GM21367 (cell line): Measurements from ENCODE around the gene BCAR3.
"Not testable (repeated sequence)": the region's sequence is repeated elsewhere in the genome, so short reads cannot be mapped to it uniquely, and the experiment has no call there.

ENCODE experiments used
- ATAC-seq: cut with Tn5 transposase; IDR thresholded peaks from one replicate; pipeline ENCODE4 v1.9.1; 2021; ENCODE audit not compliant: unreplicated experiment

The BCAR3 gene

GRCh38 chr1:93598861-93599439 is 82.7 kb downstream of the BCAR3 start:
- no peak for ATAC-seq

DNA sequence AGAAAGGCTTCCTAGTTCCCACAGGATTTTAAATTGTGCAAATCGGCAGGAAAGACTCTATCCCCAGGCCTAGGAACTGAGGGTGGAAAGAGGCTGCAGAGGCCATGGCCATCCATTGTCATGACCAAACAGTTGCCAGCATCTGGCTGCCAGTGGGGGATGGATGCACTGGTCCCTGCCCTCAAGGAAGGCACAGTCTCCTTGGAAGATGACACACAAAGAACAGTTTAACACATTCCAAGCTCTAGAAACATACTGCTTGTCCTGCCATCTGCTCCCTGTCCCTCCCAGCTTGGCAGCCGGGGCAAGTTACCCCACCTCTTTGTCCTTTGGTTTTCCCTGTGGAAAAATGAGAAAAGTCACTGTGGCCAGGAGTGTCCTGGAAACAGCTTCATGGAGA is 83.2 kb downstream of the BCAR3 start:
- ATAC-seq = no peak

- ATAC-seq = no peak
These were observed 83.9 kb downstream of the BCAR3 start for GRCh38 chr1:93597709-93598108.

GRCh38 chr1:93596329-93597089 is 85.1 kb downstream of the BCAR3 start:
- no peak for ATAC-seq

DNA sequence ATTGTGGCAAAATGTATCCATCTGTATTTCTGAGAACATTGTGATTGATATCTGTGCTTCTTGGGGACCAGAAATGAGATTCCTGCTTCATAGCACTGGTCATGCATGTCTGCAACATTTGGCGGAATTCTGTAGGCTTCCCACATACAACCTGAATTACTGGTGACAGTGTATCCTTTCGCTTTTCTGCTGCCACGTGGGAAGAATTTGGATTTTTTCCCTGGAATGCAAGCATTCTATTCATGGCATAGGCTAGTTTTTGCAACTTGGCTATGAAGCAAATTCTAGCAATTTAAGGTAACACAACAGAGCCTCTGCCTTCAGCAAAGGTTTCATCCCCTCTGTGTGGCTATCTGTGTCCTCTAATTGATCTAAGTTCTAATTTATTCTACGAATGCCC is 85.9 kb downstream of the BCAR3 start:
- ATAC-seq = no peak

DNA sequence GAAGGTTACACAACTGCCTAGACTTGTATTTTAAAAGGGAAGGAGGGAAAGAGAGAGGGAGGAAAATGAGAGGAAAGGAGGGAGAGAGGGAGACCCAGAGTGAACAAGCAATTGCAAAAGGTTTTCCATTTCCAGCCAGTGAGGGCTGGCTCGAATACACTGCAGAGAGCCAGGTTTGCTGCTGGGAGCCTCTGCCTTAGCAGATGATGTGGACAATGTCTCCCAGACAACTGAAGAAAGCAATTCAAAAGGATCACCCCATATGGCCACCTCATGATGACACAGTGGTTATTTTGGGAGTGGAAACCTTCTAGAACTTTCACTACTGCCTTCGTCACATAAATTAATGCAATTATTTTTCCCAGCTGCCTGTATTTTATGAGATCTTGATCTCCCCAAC is 86.4 kb downstream of the BCAR3 start:
- ATAC-seq = no peak

GRCh38 chr1:93594603-93594880 is 87.1 kb downstream of the BCAR3 start:
- ATAC-seq = no peak

GRCh38 chr1:93593854-93594602 is 87.6 kb downstream of the BCAR3 start:
- no peak for ATAC-seq

DNA sequence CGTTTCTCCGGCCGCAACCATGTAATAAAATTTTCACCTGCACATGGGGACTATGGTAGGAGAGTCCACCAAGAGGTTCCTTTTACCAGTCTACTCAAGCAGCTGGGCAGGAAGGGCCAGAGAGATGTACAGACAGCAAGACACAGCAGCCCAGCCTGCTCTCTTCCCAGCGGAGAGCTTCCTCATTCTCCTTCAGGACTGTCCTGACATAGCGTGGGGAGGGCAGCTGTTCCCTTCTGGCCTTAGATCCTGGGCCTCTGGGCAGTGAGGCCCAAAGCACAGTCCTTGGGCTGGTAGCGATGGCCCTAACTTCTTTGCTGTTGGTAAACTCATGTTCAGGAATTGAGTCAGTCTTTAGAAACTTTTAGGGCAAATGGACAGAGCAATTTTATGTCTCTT is 89.1 kb downstream of the BCAR3 start:
- no peak for ATAC-seq

DNA sequence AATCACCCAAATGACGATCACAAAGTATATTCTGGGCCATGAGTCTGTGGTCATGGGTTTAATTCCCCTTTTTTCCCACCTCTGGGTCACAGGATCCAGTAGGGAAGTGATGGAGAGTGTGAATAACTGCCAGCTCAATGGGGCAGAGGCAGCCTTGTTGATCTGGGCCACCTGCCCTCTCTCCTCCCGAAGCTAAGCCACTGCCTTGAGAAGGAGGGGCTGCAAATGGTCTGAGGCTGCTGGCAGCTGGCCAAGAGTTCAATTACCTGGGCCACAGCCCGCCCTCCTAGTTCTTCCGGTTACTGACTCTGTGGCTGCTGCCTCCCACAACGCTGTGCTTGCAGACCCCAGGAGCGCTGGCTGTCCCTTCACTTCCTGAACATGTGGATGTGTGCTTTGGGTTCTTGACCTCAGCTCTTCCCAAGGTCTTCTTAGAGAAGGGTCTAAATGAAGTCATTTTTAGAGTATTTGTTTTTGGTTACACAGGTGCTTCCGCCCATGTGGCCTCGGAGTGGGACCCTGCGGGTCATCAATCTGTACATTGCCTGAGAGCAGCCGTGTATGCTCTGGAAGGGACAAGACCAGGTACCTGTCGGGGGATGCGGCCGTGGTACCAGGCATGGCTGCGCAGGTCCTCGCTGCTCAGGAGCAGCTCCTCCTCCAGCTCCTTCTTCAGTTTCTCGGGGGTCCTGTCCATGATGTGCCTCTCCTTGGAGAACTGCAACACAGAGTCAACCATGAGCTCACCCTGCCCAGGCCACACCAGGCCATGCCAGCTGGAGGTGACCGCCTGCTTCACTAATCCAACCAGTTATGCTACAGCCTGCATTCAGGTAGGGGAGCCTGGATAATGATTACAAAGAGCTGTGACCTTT is 89.7 kb downstream of the BCAR3 start:
- ATAC-seq = peak; percentile 80

DNA sequence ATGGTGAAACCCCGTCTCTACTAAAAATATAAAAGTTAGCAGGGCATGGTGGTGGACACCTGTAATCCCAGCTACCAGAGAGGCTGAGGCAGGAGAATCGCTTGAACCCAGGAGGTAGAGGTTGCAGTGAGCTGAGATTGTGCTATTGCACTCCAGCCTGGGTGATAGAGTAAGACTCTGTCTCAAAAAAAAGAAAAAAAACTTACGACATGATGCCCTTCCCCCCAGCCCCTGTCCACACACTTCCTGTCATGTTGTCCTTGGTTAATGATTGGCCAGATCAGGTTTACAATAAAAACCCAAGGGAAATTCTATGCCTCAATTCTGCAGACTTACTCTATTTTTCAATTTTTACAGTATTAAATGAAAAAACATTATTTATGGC is 90.4 kb downstream of the BCAR3 start:
- not testable (repeated sequence) for ATAC-seq

GRCh38 chr1:93588955-93589354 is 92.7 kb downstream of the BCAR3 start:
- no peak for ATAC-seq

- ATAC-seq = no peak
These were observed 93.4 kb downstream of the BCAR3 start for GRCh38 chr1:93588206-93588605.

DNA sequence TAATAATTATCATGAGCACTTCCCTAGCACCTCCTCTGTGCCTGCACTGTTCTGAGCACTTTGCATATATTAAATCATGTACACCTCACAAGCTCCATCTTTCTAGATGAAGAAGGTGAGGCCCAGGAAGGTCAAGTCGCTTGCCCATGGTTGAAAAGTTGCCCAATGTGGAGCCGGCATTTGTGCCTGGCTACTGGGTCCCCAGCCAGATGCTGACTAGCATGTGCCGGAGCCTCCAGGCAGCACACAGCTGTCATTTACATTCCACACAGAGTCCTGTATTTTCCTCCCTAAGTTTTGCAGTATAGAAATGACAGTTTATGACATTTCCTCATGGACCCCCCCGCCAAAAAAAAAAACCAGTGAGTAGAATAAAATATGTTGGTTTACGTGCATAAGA is 94.3 kb downstream of the BCAR3 start:
- ATAC-seq = no peak

- ATAC-seq = no peak
These were observed 96.3 kb downstream of the BCAR3 start for GRCh38 chr1:93585059-93585966.

DNA sequence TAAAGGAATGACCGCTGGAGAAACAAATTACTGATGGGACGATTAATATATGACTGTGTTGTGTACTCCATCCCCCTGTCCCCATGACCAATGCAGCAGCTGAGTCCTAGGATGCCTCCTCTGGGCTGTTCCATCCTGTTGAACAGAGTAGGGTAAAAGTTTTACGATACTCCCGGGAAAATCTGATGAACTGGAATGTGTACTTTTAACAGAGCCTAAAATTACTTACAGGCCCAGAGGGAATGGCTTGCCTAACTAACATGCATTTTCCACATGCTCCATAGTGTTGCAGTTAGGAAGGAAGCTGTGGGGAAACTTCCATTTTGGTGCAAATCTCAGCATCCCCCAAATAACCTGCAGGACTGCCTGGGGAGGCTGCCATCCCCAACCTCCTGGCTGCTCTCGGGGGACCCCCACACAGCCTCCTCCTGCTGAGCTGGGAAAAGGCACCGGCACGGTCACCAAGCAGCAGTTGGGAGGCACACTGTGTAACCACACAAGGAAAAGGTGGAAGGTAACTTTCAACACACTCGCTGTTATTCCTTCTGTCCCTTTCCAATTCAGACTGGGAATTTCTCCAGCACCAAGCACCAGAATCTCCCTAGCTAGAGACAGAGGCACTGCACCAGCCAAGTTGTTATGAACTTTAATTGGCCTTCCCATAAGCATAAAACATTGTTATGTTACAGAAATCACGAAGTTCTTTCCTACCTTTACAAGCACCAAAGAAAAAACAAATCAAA is 97.2 kb downstream of the BCAR3 start:
- no peak for ATAC-seq

DNA sequence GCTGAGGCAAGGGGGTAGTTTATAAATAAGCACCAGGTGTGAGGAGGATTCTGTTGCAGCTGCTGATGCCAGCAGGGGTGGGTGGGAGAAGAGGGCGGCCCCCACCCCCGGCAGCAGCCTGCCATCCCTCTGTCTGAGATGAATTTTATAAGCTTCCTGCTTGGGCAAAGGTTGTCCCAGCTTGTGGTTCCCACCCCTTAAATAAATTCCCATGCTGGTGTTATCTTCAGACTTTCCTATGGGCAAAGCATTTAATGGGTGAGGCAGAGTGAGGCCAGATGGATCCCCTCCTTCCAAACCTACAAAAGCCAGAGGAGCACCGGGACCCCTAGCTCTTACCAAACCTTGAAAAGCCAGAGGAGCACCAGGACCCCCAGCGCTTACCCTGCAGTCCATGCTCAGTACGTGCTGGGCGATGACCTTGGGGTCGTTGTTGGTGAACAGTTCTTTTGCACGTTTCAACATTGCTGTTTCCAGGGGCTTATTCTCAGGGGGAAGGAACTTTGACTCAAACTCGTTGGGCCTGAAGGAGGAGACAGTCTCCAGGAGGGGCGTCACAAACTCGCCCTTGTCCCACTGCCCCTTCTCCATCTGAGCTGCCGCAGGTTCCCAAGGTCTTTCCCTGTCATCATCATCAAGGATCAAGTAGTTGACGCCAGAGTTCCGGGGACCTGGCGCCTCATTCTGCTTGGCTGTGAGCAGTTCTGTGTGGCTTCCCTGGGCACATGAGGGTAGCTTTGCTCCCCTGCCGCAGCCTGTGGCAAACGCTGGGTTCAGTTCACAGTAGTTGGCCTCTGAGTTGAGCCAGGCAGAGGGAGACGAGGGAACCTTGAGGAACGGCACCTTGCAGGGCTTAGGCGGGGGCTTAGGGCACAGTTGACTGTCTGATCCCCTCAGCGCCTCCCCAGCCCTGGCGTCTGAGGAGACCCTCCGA is 99.5 kb downstream of the BCAR3 start:
- ATAC-seq = no peak

DNA sequence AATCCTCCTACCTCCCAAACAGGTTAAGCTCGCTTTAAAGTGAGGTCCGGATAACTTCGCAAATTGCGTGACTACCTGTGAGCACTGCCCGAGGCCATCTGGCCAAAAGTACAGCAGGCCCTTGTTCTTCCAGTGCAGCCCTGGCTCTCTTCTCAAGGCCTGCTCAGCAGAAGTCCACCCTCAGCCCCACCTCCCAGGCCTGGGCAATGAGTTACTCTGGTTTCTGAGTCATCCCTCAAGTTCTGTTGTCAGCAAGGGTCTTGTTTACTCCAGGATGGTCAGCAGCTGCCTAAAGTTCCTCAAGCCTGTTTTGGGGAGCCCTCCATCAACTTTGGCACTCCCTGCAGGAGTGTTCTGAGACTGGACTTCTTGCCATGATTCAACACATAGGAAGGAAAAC is 101.7 kb downstream of the BCAR3 start:
- no peak for ATAC-seq
